Measurements from ENCODE around the gene PALM.

DNA sequence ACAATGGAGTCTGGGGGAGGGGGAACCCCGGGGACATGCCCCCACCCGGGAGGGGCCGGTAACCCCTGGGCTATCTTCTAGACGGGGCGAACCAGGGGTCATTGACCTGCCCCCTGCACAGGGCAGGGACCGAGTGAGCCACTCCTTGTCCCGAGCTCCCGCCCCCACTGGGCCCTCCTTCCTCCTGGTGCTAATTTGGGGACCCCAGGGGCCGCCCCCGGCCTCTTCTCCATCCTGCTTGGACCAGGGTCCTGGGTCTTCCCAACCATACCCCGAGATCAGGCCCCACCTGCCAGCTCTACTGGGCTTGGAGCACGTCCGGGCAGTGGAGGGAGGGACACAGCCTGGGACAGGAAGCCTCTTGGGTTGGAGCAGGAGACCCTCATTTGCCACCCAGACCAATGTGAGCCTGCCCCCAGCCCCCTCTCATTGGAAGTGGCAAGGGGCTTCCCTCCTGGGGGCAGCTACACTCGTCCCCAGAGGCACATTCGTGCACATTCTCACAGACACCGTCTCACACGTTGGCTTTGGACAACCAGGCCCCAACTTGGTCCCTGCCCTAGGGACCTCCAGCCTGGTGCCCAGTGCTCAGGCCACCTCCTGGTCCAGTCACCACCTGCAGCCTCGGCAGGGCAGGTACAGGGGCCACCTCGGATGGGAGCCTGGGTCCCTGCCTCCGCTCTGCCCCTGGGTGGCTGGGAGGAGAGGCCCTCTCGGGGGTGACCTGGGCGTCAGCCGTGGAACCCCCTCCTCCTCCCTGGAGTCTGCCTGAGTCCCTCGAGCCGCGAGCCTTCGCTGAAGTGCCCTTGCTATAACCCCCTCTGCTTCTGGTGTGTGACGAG, 38.9 kb downstream of the PALM start:
- no peak for TF ChIP-seq EP300 (IDR thresholded peaks at IDR 0.05)
- TF ChIP-seq, protein P1, sequence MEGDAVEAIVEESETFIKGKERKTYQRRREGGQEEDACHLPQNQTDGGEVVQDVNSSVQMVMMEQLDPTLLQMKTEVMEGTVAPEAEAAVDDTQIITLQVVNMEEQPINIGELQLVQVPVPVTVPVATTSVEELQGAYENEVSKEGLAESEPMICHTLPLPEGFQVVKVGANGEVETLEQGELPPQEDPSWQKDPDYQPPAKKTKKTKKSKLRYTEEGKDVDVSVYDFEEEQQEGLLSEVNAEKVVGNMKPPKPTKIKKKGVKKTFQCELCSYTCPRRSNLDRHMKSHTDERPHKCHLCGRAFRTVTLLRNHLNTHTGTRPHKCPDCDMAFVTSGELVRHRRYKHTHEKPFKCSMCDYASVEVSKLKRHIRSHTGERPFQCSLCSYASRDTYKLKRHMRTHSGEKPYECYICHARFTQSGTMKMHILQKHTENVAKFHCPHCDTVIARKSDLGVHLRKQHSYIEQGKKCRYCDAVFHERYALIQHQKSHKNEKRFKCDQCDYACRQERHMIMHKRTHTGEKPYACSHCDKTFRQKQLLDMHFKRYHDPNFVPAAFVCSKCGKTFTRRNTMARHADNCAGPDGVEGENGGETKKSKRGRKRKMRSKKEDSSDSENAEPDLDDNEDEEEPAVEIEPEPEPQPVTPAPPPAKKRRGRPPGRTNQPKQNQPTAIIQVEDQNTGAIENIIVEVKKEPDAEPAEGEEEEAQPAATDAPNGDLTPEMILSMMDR (IDR thresholded peaks at IDR 0.05) = no peak
